Sigmoid colon (tissue), 7 donors: Measurements from ENCODE around the gene STAT1. TPM values are rescaled to one million over a fixed set of nuclear protein-coding genes. Genes with fewer than 3 reads are reported as not detected.

Experiments
- DNase-seq: peaks from one replicate; pipeline ENCODE4 v3.0.0-alpha.2; 2019
- H3K27ac ChIP-seq, 4 donors: fragments of 200-600 bp; sonication (generic); one replicate each; pipeline ENCODE4 v1.5.1; 2016 to 2019; ENCODE audit warnings: mild to moderate bottlenecking in 1 of 4
- H3K27me3 ChIP-seq, 3 donors: fragments of 200-600 bp; sonication (generic); one replicate each; pipeline ENCODE4 v1.5.1; 2019; ENCODE audit warnings: mild to moderate bottlenecking in 1 of 3
- H3K36me3 ChIP-seq, 4 donors: fragments of 200-600 bp; sonication (generic); one replicate each; pipeline ENCODE4 v1.5.1; 2016 to 2019
- H3K4me1 ChIP-seq, 4 donors: fragments of 200-600 bp; sonication (generic); one replicate each; pipeline ENCODE4 v1.5.1; 2017 to 2019
- H3K4me3 ChIP-seq, 4 donors: fragments of 200-600 bp; sonication (generic); one replicate each; pipeline ENCODE4 v1.5.1; 2017 to 2019; ENCODE audit warnings: mild to moderate bottlenecking in 2 of 4, moderate library complexity in 1 of 4
- H3K9me3 ChIP-seq, 4 donors: fragments of 200-600 bp in 3 of 4; sonication (generic) in 3 of 4; one replicate each; pipeline versions ENCODE4 v1.5.1 to v1.6.1; 2013 to 2019
- CTCF ChIP-seq, 4 experiments: fragments of 450-650 bp in 3 of 4; fragments of 200-600 bp in 1 of 4; IDR thresholded peaks; one replicate each; pipeline ENCODE4 v1.5.1; 2016 to 2019; ENCODE audit warnings: antibody characterized with exemption in 4 of 4, mild to moderate bottlenecking in 3 of 4, moderate library complexity in 2 of 4
- EP300 ChIP-seq, 4 donors: sonication (generic); formaldehyde crosslinking; IDR thresholded peaks; one replicate each; pipeline ENCODE4 v1.6.1; 2017; ENCODE audit warnings: antibody characterized with exemption in 4 of 4
- POLR2A ChIP-seq, 2 donors: fragments of 450-650 bp; IDR thresholded peaks; one replicate each; pipeline ENCODE4 v1.6.1; 2016; ENCODE audit warnings: antibody characterized with exemption in 2 of 2, mild to moderate bottlenecking in 2 of 2, moderate library complexity in 2 of 2
- POLR2AphosphoS5 ChIP-seq, 4 donors: sonication (generic); formaldehyde crosslinking; IDR thresholded peaks; one replicate each; pipeline ENCODE4 v1.6.1; 2017; ENCODE audit warnings: antibody characterized with exemption in 4 of 4
- WGBS, 2 donors: extraction: QIAGEN DNeasy Blood & Tissue Kit; methylation state at CpG; one replicate each; pipeline ENCODE4 v1.1.7; 2013; 5-methylcytosine and 5-hydroxymethylcytosine counted together
- intact Hi-C: fragments of 100-400 bp; cut with DNase I; formaldehyde crosslinking; loops from one replicate; pipeline ENCODE4 v1.15.1; 2023
- polyA plus RNA-seq, 3 donors: library from polyadenylated mRNA; stranded (reverse); fragments of 200-250 nt; gene quantifications; one replicate each; pipeline ENCODE4 v1.2.3, GENCODE V29; 2013
- total RNA-seq, 4 donors: library from RNA; depleted of rRNA; stranded (reverse); fragments of >200 nt; gene quantifications; one replicate each; pipeline ENCODE4 v1.1.0, GENCODE V29; 2016
- donor health status: healthy with polysubstance abuse.
- donor health status: Bipolar disorder and iron deficiency.
- donor health status: healthy.

The STAT1 gene
- total and polyA plus RNA-seq, 7 donors, result 32.8 to 93.8 (median 51.8) TPM

GRCh38 chr2:190927301-190927700 is 86.7 kb downstream of the STAT1 start:
- Histone ChIP-seq H3K9me3 (no peaks in the 10 kb centered on the region), H3K4me3 (no peak overlapping the region), H3K36me3 (peaks cover 0 to 88% (median 0%) of the 10 kb centered on the region in 4 donors), H3K4me1 (peaks cover 0 to 1% (median 0%) of the 10 kb centered on the region in 4 donors), H3K27ac (no peak overlapping the region), H3K27me3 (no peaks in the 10 kb centered on the region)
- intact Hi-C loops, result no loop called here
- TF ChIP-seq EP300 (IDR thresholded peaks at IDR 0.05) (no peak), POLR2AphosphoS5 (IDR thresholded peaks at IDR 0.05) (no peak), POLR2A (IDR thresholded peaks at IDR 0.05) (no peak), CTCF (IDR thresholded peaks at IDR 0.05) (no peak)
- DNase-seq, result no peak
- 28 to 82% methylated on average over 2 of the region's 2 CpGs for WGBS, 2 donors

- no peaks in the 10 kb centered on the region for H3K9me3 ChIP-seq
- no peaks in the 10 kb centered on the region for H3K27me3 ChIP-seq
- no peaks in the 10 kb centered on the region for H3K4me1 ChIP-seq
- no peak overlapping the region for H3K27ac ChIP-seq
- H3K4me3 ChIP-seq, result no peak overlapping the region
- peaks cover 0 to 61% (median under 1%) of the 10 kb centered on the region in 4 donors for H3K36me3 ChIP-seq
- DNase-seq, result no peak
- intact Hi-C loops, result no loop called here
- WGBS, 2 donors, result 88% methylated on average over 1 of the region's 1 CpG
- no peak for TF ChIP-seq CTCF (IDR thresholded peaks at IDR 0.05)
- no peak for TF ChIP-seq POLR2AphosphoS5 (IDR thresholded peaks at IDR 0.05)
- no peak for TF ChIP-seq POLR2A (IDR thresholded peaks at IDR 0.05)
- TF ChIP-seq EP300 (IDR thresholded peaks at IDR 0.05), result no peak
Measured at GRCh38 chr2:190922376-190922775, 91.6 kb downstream of the STAT1 start.

- intact Hi-C loops, result no loop called here
- 89 to 91% methylated on average over 3 of the region's 3 CpGs for WGBS, 2 donors
- Histone ChIP-seq H3K36me3 (peaks cover 0 to 56% (median 2%) of the 10 kb centered on the region in 4 donors), H3K27me3 (no peaks in the 10 kb centered on the region), H3K4me3 (no peak overlapping the region), H3K27ac (no peak overlapping the region), H3K9me3 (no peaks in the 10 kb centered on the region), H3K4me1 (no peaks in the 10 kb centered on the region)
- no peak for DNase-seq
- TF ChIP-seq CTCF (IDR thresholded peaks at IDR 0.05), result no peak
- TF ChIP-seq POLR2A (IDR thresholded peaks at IDR 0.05), result no peak
- no peak for TF ChIP-seq EP300 (IDR thresholded peaks at IDR 0.05)
Measured at GRCh38 chr2:190920085-190920484, 93.9 kb downstream of the STAT1 start.

Other genes starting within 250 kb of the STAT1 start
- 100 to 1,000 TPM in 2 of 4 donors, 10 to 100 TPM in 2; 87.1 to 139 (median 111) TPM for gene GLS, start 133.3 kb downstream of the STAT1 start, total RNA-seq
- gene GLS, start 133.3 kb downstream of the STAT1 start, polyA plus RNA-seq, result 10 to 100 TPM; 15.0 to 27.1 (median 23.6) TPM
- 1 to 10 TPM in 1 of 4 donors, under 1 TPM in 2, not detected in 1; 0.68 to 2.3 (median 0.71) TPM for gene STAT4, start 136.8 kb upstream of the STAT1 start, total RNA-seq
- gene STAT4, start 136.8 kb upstream of the STAT1 start, polyA plus RNA-seq, result 1 to 10 TPM in 1 of 3 donors, under 1 TPM in 2; 0.46 to 4.6 (median 0.60) TPM
- 10 to 100 TPM in 1 of 4 donors, 1 to 10 TPM in 3; 6.2 to 16.3 (median 9.5) TPM for gene MYO1B, start 231.2 kb upstream of the STAT1 start, total RNA-seq
- gene MYO1B, start 231.2 kb upstream of the STAT1 start, polyA plus RNA-seq, result 10 to 100 TPM; 13.8 to 37.1 (median 14.8) TPM